Adrenal gland (tissue), 5 donors: Measurements from ENCODE around the gene SEMA4A.
"Not testable (repeated sequence)": the region's sequence is repeated elsewhere in the genome, so short reads cannot be mapped to it uniquely, and the experiment has no call there.

Source experiments
- POLR2A ChIP-seq, 2 donors: fragments of 450-650 bp; IDR thresholded peaks; one replicate each; pipeline ENCODE4 v1.6.1; 2017; ENCODE audit warnings: antibody characterized with exemption in 2 of 2, mild to moderate bottlenecking in 2 of 2, moderate library complexity in 1 of 2
- TF ChIP-seq, protein P1 (sequence below), 6 experiments: fragments of 450-650 bp in 4 of 6; fragments of 200-600 bp in 2 of 6; sonication (generic) in 1 of 6; IDR thresholded peaks; 1 replicate in 5 of 6; 2 replicates in 1 of 6; pipeline versions ENCODE4 v1.5.1 to v1.8.0; 2016 to 2021; ENCODE audit warnings: antibody characterized with exemption in 6 of 6, mild to moderate bottlenecking in 2 of 6, moderate library complexity in 1 of 6
- donor health status: DM: no; HTN: no; CAD: no.

- TF ChIP-seq, protein P1, sequence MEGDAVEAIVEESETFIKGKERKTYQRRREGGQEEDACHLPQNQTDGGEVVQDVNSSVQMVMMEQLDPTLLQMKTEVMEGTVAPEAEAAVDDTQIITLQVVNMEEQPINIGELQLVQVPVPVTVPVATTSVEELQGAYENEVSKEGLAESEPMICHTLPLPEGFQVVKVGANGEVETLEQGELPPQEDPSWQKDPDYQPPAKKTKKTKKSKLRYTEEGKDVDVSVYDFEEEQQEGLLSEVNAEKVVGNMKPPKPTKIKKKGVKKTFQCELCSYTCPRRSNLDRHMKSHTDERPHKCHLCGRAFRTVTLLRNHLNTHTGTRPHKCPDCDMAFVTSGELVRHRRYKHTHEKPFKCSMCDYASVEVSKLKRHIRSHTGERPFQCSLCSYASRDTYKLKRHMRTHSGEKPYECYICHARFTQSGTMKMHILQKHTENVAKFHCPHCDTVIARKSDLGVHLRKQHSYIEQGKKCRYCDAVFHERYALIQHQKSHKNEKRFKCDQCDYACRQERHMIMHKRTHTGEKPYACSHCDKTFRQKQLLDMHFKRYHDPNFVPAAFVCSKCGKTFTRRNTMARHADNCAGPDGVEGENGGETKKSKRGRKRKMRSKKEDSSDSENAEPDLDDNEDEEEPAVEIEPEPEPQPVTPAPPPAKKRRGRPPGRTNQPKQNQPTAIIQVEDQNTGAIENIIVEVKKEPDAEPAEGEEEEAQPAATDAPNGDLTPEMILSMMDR (IDR thresholded peaks at IDR 0.05) = not testable (repeated sequence)
- not testable (repeated sequence) for TF ChIP-seq POLR2A (IDR thresholded peaks at IDR 0.05)
These were observed 36.7 kb upstream of the SEMA4A start for GRCh38 chr1:156116731-156117130.
